GM21360 (cell line): ENCODE data around the gene RNASE7.

Experiments
- ATAC-seq: cut with Tn5 transposase; IDR thresholded peaks from one replicate; pipeline ENCODE4 v1.9.1; 2021; ENCODE audit warnings: mild to moderate bottlenecking, moderate library complexity; ENCODE audit not compliant: unreplicated experiment

RNASE7 gene

DNA sequence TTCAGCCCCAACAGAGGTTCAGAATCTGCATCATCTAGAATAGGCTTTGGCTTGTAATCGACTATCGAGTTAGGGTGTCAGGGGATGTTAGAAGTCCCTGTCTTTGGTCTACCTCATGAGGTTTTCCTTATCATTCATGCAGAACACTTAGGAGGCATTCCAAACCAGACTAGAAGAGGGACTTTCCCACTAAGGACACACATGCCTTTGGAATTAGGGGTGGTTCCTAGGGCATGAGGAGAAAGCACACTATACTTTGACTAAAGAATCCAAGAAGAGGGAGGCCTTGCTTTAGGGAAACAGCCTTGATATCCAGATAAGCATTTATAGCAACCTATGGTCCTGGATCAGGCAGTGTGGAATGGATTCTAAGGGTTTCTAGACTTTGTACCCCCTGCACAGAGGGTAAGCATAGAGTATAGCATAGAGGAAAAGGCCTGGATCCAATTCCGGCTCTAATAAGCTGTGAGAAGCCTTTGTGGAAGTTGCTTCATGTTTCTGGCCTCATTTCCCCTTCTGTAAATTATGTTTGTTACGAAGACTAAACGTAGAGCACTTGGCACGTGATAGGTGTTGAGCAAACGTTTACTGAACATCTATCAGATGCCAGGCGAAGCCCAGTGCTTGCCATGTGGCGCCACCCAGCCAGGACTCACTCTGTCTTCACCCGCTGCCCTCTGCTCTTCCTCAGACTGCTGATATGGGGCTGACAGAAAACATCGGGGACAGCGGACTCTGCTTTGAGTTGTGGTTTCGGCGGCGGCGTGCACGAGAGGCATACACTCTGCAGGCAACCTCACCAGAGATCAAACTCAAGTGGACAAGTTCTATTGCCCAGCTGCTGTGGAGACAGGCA lies 43.1 kb downstream of the RNASE7 start:
- ATAC-seq: no peak

DNA sequence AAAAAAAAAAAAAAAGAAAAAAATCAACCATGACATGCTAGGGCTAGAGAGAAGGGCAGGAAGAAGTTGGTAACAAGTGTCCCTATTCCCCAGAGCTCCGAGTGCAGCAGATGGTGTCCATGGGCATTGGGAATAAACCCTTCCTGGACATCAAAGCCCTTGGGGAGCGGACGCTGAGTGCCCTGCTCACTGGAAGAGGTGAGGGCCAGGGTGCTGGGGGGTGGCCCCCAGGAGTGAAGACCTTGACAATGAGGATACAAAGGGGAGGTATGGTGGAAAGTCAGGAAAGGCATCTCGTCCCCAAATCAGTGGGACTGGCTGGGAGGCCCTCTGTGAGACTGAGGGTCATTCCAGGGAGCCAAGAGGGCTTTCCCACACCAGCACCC lies 44.7 kb downstream of the RNASE7 start:
- no peak for ATAC-seq

DNA sequence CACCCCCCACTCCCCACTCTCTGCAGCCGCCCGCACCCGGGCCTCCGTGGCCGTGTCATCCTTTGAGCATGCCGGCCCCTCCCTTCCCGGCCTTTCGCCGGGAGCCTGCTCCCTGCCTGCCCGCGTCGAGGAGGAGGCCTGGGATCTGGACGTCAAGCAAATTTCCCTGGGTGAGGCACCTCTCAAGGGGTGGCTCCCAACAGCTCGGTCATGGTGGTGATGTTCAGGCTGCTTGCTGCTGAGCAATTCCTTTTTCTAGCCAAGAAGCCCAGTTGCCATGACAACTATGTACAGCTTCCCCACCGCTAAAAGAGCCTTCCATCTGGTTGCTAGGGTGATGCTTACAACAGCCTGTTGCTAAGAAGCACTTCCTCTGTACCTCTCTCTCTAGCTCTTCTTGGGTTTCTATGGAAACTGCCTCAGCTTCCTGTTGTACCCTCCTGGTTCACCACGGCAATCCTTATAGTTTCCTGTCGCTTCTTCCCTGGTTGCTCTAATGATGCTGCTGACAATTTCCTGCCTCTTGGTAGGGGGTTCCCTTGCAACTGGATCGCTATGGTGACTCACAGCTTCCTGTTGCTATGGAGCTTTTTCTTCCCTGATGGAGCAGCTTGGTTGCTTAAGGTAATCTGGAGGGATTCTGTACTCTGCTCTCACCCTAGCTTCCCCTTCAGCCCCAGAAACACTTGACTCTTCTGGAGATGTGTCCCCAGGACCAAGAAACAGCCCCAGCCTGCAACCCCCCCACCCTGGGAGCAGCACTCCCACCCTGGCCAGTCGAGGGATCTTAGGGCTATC lies 45.3 kb downstream of the RNASE7 start:
- ATAC-seq: no peak

DNA sequence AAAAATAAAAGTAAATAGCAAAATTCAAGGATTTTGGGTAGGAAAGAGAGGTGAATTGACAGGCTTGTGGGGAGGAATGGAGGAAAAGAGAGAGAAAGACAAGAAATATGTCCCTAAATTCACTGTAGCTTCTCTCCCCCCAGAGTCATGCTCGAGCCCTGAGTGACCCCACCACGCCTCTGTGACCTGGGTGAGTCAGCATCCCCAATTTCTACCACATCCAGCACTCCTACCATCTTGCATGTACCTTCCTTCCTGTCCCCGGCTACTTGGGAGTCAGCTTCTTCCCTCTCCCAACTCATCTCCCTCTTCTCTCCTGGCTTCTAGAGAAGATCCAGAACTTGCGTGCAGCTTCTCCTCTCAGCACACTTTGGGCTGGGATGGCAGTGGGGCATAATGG lies 46.5 kb downstream of the RNASE7 start:
- ATAC-seq: no peak

DNA sequence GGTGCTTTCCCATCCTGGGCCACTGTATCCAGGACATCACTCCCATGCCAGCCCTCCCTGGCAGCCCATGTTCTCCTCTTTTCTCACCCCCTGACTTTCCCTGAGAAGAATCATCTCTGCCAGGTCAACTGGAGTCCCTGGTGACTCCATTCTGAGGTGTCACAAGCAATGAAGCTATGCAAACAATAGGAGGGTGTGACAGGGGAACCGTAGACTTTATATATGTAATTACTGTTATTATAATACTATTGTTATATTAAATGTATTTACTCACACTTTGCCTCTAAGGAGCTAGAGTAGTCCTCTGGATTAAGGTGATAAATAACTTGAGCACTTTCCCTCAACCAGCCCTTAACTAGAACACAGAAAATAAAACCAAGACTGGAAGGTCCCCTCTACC lies 47.1 kb downstream of the RNASE7 start:
- ATAC-seq: no peak

DNA sequence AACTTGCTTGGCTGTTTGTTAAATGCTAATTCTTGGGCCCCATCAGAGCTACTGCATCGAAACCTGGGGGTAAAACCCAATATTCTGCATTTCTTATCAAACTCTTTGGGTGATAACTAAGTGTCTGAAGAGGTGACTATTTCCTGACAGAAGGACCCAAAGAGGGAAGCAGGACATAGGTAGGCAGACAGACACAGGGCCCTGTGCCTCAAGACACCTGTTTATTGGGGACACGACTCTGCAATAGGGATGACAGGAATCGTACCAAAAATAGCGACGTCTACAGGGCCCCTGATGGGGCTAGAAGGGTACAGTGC lies 47.7 kb downstream of the RNASE7 start:
- ATAC-seq: no peak

DNA sequence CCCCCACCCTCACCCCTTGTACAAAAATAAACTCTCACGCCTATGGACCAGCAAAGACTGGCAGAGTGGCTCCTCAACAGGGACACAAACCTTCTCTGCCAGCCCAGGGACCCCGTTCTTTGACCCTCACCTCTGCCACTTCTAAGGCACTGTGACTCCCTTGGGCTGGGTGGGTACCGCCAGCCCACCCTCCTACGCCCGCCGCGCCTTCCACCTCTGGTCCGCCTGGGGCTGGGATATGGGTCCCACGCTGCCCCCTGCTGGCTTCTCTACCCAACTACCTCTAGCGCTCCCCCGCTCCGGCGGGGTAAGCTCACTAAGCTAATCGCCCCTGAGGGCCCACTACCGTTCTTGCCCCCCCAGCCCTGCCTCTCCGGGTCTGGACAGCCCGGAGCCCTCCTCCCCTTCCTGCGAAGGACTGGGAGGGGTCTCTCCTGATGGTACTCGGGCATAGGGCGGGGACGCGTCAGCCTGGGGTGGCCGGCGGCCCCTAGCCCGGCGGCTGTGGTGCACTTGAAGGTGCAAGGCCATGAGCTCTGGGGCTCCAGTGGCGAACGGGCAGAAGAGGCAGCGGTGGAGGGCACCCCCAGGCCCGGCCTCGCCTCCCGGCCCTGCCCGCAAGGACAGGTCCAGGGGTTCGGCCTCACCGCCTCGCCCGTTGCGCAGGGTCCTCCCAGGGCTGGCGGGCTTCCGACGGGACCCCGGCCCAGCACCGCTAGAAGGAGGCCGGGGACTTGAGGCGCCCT lies 48.2 kb downstream of the RNASE7 start:
- ATAC-seq: no peak

DNA sequence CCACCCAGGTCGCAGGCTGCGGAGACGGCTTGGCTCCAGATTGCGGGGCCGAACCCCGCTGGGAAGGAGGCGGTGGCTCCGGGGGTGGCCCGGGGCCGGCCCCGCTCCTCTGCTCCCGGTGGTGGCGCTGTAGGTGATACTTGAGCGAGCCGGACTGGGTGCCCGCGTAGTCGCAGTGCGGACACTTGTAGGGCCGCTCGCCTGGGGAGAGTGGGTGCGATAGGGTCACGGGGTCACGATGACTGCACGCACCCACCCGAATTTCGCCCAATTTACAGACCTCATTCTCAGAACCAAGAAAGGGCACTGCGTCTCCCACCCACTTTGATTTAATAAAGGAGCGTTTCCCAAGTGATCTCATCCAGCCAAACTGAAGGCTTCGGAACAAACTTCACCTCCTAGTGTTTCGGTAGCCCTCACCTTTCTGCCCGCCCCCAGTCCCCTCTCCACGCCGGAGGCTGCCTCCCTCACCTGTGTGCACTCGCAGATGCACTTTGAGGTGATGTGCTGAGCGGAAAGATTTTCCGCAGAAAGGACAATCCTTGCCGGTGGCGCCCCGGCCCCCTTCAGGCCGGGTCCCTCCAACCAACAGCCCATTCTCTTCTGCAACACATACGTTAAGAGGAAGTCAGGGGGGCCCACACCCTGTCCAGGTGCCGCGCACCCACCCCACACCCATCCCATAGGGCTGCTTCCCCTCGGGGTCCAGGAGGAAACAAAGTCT lies 48.9 kb downstream of the RNASE7 start:
- no peak for ATAC-seq

DNA sequence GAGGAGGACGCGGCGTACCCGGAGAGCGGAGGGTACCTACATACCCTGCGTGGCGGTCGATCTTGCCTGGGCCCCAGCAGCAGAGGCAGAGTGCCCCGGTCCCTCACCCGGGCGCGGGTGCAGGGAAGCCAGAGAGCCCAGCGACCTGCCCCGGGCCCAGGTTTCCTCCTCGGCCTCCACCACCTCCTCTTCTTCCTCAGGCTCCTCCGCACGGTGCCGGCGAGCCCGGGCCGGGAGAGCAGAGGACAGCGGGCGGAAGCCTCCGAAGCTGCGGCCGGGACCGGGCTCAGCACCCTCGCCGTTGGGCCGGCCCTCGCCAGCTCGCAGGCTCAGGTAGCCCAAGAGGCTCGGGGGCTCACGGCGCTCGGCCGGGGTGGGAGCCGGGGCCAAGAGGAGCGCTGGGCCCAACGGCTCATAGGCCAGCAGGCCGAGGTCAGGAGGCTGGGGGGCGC lies 49.7 kb downstream of the RNASE7 start:
- ATAC-seq: no peak

DNA sequence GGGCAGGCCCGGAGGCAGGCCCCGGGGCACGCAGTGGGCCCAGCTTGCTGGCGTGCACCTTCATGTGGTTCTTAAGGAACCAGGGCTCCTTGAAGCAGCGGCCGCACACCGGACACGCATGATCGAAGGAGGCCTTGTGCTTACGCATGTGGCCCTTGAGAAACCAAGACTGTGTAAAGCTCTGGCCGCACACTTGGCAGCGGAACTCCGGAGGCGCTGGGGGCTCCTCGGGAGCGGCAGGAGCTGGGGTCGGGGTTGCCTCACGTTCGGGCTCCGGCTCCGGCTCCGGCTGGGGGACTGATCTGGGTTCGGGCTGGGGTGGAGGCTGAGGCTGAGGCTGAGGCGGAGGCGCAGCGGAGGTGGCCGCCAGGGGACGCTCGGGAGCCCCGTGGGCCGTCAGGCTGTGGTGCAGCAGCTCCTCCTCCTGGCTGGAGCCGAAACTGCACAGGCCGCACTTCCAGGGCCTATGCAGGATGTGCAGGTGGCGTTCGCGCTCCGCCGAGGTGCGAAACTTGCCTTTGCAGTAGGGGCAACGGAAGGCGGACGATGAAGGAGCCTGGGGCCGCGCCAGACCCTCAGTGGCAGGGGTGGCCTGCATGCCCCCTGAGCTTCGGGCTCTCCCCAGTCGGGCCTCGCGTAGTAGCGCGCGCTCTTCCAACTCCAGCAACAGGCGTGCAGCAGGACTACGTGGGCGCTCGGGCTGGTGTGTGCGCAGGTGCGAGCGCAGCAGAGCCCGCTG lies 50.3 kb downstream of the RNASE7 start:
- peak; percentile 78 for ATAC-seq

DNA sequence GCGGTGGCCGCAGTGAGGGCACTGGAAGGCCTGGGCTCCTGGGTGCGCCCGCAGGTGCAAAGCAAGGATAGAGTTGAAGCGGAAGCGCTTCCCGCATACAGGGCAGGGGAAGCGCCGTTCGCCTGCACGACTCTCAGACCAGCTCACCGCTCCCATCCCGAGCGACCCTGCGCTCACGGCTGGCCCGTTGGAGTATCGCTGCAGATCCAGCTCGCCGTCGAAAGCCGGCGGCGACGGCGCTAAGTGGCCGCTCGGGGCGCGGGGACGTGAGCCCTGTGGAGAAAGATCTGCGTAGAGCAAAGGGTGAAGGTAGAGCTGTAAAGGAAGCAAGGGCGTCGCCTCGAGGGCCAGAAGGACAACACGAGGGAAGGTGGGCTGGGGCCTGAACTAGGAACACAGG lies 50.9 kb downstream of the RNASE7 start:
- ATAC-seq: no peak
